Stimulated activated CD4-positive, alpha-beta T cell treated with anti-CD3 and anti-CD28 coated beads, Interleukin-4, amount 100 ng/mL, for 48 hours (primary cell): Measurements from ENCODE around the gene CSTF3.
"Not testable (repeated sequence)": the region's sequence is repeated elsewhere in the genome, so short reads cannot be mapped to it uniquely, and the experiment has no call there.

Experiments
- DNase-seq, 2 donors: peaks; one replicate each; pipeline ENCODE4 v3.0.0-alpha.2; 2020; ENCODE audit warnings: low read depth in 2 of 2

Gene CSTF3

GRCh38 chr11:33160587-33160986, 693 bp downstream of the CSTF3 start:
- no peak for DNase-seq

GRCh38 chr11:33160136-33160535, 1.1 kb downstream of the CSTF3 start:
- DNase-seq: no peak

GRCh38 chr11:33159378-33159867, 1.9 kb downstream of the CSTF3 start:
- not testable (repeated sequence) for DNase-seq

- DNase-seq: no peak
These were observed 2.5 kb downstream of the CSTF3 start for GRCh38 chr11:33158596-33159275.

- no peak for DNase-seq
These were observed 3.9 kb downstream of the CSTF3 start for GRCh38 chr11:33157103-33158027.

- no peak for DNase-seq
These were observed 9.9 kb downstream of the CSTF3 start for GRCh38 chr11:33151399-33151798.

- DNase-seq: no peak
These were observed 13.7 kb downstream of the CSTF3 start for GRCh38 chr11:33147559-33147958.

- DNase-seq: no peak
These were observed 25.4 kb downstream of the CSTF3 start for GRCh38 chr11:33135768-33136443.

GRCh38 chr11:33135216-33135615, 26.1 kb downstream of the CSTF3 start:
- no peak for DNase-seq

- DNase-seq: no peak
These were observed 27.0 kb downstream of the CSTF3 start for GRCh38 chr11:33134276-33134675.

- no peak for DNase-seq
These were observed 27.5 kb downstream of the CSTF3 start for GRCh38 chr11:33133761-33134160.

- DNase-seq: no peak
These were observed 28.8 kb downstream of the CSTF3 start for GRCh38 chr11:33132510-33132909.

GRCh38 chr11:33128739-33129138, 32.5 kb downstream of the CSTF3 start:
- no peak for DNase-seq

- no peak for DNase-seq
These were observed 35.7 kb downstream of the CSTF3 start for GRCh38 chr11:33125611-33126010.

GRCh38 chr11:33125025-33125424, 36.3 kb downstream of the CSTF3 start:
- DNase-seq: no peak

- DNase-seq: not testable (repeated sequence)
These were observed 38.6 kb downstream of the CSTF3 start for GRCh38 chr11:33122696-33123095.

- no peak for DNase-seq
These were observed 44.7 kb downstream of the CSTF3 start for GRCh38 chr11:33116535-33116934.

GRCh38 chr11:33110083-33110482, 51.2 kb downstream of the CSTF3 start:
- no peak for DNase-seq

GRCh38 chr11:33109294-33109895, 51.9 kb downstream of the CSTF3 start:
- DNase-seq: no peak

- no peak for DNase-seq
These were observed 57.4 kb downstream of the CSTF3 start for GRCh38 chr11:33103836-33104235.

- DNase-seq: no peak
These were observed 67.1 kb downstream of the CSTF3 start for GRCh38 chr11:33094157-33094556.

- DNase-seq: no peak
These were observed 71.5 kb downstream of the CSTF3 start for GRCh38 chr11:33089776-33090175.
